AG09309 (cell line): ENCODE results near the gene KLHL3.

Source experiments
- DNase-seq: peaks from one replicate; pipeline ENCODE4 v3.0.0-alpha.2; 2010; ENCODE audit warnings: low read depth
- H3K4me3 ChIP-seq: 2 replicates; pipeline ENCODE4 v1.5.1; 2011; ENCODE audit warnings: mild to moderate bottlenecking, low read depth, low read length, moderate library complexity; ENCODE audit not compliant: control insufficient read depth
- TF ChIP-seq, protein P1 (sequence below): IDR thresholded peaks from 2 replicates; pipeline ENCODE4 v1.5.1; 2011; ENCODE audit warnings: mild to moderate bottlenecking, low read depth, low read length, inconsistent platforms; ENCODE audit not compliant: insufficient read depth, control insufficient read depth; ENCODE audit errors: missing control alignments

Gene KLHL3

DNA sequence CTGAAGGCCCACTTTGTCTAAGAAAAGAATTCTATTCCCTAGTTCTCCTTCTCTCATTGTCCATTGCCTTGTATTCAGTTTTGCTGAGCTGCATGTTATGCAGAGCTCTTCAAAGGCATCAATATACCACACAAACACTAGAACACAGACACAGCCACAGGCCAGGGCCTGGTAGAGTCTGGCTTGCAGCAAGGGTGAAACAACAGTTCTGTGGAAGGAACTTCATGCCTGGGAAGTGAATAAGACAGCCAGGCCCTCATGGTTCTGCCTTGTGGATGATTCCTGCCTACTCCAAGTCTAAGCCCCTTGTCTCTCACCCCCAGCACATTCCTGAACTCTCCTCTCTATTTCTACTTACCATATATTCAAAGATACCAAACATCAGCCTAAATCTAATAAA, 30.8 kb downstream of the KLHL3 start:
- H3K4me3 ChIP-seq: no peak overlapping the region
- DNase-seq: no peak
- TF ChIP-seq, protein P1, sequence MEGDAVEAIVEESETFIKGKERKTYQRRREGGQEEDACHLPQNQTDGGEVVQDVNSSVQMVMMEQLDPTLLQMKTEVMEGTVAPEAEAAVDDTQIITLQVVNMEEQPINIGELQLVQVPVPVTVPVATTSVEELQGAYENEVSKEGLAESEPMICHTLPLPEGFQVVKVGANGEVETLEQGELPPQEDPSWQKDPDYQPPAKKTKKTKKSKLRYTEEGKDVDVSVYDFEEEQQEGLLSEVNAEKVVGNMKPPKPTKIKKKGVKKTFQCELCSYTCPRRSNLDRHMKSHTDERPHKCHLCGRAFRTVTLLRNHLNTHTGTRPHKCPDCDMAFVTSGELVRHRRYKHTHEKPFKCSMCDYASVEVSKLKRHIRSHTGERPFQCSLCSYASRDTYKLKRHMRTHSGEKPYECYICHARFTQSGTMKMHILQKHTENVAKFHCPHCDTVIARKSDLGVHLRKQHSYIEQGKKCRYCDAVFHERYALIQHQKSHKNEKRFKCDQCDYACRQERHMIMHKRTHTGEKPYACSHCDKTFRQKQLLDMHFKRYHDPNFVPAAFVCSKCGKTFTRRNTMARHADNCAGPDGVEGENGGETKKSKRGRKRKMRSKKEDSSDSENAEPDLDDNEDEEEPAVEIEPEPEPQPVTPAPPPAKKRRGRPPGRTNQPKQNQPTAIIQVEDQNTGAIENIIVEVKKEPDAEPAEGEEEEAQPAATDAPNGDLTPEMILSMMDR: no peak

DNA sequence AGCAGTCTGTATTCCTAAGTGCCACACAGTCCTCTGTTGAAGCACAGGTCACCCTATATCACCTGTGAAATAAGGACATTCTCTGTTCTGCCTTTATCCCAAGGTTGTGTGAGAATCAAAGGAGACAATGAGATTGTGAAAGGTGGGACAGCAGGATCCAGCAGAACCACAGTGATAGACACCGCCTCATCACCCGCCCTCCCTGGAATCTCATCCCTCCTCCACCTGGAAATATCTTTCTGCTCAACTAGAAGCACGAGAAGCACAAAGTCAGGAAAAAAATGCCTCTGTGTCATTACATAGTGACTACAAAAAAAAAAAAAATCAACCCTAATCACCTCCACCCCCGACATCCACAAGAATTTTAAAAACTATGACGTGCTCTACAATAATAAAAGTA, 32.3 kb downstream of the KLHL3 start:
- TF ChIP-seq, protein P1: no peak
- H3K4me3 ChIP-seq: no peak overlapping the region
- no peak for DNase-seq

DNA sequence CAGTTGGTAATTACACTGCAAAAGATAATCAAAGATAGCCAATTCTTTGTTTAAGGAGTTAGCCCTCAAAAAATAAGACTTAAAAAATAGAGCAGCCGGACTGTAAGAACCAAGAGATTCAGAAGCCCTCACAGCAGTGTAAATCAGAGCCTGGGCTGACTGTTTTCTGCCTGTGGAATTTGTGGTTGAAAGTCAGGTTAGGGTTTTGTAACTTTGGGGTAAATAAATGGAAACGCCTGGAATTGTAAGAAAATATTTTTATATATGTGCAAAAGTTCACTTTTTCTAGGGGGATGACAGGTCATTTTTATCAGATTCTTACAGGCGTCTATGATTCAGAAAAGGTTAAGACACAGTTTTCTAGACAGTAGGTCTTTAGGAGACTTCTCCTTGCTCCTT, 35.6 kb downstream of the KLHL3 start:
- no peak overlapping the region for H3K4me3 ChIP-seq
- DNase-seq: peak; percentile 25
- TF ChIP-seq, protein P1: no peak

DNA sequence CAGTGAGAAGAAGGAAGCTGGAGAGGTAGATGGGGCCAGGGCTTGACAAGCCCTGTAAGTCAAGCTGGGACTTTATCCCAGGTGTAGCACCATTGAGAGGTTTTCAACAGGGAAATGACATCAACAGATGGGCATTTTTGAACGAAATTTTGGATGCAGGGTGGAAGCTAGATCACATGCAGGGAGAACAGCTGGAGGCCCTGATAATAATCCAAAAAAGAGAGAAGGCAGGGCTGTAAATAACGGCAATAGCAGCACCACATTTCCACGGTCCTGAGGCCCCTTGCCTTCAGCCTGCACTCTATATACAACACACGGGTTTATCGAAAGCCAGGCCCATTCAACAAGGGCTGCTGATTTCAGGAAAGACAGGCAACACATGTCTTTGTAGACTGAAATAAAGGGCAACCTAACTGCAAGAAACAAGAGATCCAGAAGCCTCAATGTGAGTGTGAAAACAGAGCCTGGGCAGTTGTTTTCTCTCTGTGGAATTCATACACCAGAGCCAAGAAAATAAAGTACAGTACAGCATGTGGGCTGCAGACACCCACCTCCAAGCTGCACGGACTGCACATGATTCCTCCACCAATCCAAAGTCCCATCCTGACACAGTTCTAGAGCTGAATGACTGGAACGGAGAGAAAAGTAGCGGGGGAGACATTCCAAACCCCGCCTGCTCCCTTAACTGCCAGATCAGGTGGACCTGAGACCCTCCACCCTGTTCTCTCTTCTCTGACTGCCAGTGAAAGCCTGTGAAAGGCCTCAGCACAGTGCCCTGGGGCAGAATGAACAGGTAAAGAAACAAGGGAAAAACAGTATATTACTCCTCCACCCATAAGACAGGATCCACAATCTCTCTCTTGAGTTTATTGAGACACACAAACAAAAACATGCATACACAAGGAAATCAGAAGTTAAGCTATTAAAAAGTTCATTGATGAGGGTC, 36.3 kb downstream of the KLHL3 start:
- DNase-seq: no peak
- no peak overlapping the region for H3K4me3 ChIP-seq
- TF ChIP-seq, protein P1: no peak

DNA sequence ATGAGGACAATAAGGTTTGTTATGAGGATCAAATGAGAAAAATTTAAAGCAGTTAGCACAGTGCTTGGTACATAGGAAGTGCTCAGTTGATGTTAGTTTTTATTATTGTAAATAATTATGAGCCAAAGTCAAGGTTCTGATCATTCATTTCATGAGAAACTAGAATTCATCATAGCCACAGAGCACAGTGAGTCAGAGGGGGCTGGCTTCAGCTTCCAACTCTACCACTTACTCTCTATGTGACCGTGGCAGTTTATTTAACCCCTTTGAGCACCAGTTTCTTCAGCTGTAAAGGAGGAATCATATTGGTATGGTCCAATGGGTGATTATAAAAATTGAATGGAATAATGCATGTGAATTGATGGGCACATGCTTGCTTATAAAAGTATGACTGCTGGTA, 39.4 kb downstream of the KLHL3 start:
- H3K4me3 ChIP-seq: no peak overlapping the region
- DNase-seq: no peak
- TF ChIP-seq, protein P1: no peak

DNA sequence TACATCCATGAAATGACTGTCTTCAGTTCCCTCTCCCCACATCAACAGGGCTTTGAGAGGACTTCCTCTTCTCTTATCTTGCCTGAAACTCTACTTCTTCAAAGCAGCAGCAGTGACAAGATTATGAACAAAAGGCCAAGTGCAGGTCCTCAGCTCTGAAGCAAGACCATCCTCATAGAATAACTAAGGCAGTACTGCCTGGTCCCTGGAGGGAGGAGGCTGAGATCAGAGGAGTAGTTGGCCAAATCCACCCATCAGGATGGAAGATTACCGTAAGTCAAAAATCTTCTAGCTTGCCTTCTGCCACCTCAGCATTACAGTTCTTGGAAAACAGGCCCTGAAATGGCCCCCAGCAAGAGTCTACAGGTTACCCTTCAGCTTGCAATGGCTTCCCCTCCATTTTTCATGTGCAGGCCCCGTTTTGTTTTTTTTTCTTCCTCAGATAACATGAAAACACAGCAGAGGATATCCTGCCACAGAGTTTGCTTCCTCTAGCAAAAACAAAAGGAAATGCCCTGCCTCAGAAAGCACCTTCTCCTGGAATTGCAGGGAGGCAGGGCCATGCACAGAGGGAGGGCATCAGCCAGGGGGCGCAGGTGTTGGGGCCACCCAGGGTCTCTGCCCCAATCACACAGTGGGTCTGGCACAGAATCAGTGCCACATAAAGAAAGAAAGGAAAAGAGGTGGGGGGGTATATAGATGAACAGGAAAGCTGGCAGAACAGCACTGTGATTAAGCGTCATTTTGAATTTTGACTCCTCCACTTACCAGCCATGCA, 40.0 kb downstream of the KLHL3 start:
- no peak for DNase-seq
- H3K4me3 ChIP-seq: no peak overlapping the region
- TF ChIP-seq, protein P1: no peak
